GM12873 (cell line): Measurements from ENCODE around the gene AGO3.

ENCODE experiments used
- TF ChIP-seq, protein P1 (sequence below): IDR thresholded peaks from 2 replicates; pipeline ENCODE4 v1.5.1; 2012; ENCODE audit warnings: low read depth, mild to moderate bottlenecking, moderate library complexity, low read length, control low read depth; ENCODE audit not compliant: insufficient read depth; ENCODE audit errors: missing control alignments

AGO3 gene

DNA sequence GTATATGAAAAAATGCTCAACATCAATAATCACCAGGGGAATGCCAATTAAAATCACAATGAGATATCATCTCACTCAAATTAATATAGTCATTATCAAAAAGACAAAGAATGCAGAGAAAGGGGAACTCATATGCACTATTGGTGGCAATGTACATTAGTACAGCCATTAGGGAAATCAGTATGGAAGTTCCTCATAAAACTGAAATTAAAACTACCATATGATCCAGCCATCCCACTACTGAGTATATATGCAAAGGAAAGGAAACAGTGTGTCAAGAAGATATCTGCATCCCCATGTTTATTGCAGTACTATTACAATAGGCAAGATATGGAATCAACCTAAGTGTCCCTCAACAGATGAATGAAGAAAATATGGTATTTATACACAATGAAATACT, 120.9 kb downstream of the AGO3 start:
- TF ChIP-seq, protein P1, sequence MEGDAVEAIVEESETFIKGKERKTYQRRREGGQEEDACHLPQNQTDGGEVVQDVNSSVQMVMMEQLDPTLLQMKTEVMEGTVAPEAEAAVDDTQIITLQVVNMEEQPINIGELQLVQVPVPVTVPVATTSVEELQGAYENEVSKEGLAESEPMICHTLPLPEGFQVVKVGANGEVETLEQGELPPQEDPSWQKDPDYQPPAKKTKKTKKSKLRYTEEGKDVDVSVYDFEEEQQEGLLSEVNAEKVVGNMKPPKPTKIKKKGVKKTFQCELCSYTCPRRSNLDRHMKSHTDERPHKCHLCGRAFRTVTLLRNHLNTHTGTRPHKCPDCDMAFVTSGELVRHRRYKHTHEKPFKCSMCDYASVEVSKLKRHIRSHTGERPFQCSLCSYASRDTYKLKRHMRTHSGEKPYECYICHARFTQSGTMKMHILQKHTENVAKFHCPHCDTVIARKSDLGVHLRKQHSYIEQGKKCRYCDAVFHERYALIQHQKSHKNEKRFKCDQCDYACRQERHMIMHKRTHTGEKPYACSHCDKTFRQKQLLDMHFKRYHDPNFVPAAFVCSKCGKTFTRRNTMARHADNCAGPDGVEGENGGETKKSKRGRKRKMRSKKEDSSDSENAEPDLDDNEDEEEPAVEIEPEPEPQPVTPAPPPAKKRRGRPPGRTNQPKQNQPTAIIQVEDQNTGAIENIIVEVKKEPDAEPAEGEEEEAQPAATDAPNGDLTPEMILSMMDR, result no peak

GRCh38 chr1:36053978-36054377, 123.1 kb downstream of the AGO3 start:
- TF ChIP-seq, protein P1, result no peak

DNA sequence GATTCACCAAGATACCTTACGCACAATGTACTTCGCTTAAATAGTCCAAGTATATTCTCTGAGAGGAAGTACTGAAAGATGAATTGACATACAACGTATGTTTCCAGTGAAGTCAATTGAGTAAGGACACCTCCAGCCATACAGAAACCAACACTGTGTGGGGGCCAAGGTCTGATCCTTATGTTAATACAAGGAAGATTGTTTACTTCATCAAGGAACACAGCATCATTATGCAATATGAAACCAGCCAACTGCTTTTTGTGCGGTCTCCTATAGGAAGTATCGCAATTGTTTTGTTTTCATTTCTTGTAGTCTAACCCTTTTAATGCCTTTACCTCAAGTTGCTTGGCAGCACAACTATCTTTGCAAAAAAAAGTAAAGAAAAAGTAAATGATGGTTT, 124.8 kb downstream of the AGO3 start:
- TF ChIP-seq, protein P1, result no peak

DNA sequence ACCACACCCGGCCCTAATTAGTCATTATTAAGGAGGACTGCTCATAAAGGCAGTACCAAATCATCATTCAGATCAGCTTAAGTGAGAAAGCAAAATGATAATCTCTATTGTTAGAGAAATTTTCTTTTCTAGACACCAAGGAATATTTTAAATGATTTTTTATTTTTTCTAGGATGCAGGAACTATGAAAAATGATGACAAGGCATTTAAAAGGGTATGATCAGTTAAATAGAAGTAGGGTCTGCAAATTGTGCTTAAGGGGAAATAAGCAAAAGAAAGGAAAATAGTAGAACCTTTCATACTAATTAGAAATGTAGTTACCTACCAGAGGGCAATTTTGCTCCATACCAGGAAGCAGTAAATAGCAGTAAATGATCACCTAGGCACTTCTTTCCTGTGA, 131.4 kb downstream of the AGO3 start:
- TF ChIP-seq, protein P1, result no peak

DNA sequence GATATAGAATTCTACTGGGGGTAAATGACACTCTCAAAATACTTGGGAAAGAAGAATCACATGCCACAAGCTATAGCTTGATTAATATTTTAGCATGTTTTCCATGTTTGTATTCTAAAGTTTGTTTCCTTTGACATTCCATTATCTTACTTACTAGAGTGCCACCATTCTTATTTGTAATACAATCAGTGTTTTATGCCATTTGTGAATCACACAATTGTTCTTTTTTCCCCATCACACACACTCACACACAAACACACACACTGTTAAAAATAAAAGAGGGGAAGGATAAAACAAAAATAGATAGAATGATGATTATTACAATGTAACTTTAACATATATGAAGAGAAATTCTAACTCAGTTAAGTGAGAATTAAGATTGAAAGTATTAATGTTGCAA, 137.0 kb downstream of the AGO3 start:
- TF ChIP-seq, protein P1, result no peak

DNA sequence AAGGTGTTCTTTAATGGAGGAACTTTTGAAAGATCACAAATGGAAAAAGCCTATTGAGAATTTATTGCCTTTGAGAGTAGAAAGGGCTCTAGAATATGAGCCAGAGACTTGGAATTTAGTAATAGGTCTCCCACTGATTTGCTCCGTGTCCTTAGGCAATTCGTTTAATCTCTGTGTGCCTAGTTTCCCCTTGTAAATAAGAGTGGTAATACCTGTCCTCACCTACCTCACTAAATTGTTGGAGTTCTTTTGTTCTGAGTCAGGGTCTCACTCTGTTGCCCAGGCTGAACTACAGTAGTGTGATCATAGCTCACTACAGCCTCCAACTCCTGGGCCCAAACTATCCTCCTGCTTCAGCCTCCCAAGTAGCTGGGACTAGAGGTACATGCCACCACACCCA, 138.0 kb downstream of the AGO3 start:
- TF ChIP-seq, protein P1, result no peak

DNA sequence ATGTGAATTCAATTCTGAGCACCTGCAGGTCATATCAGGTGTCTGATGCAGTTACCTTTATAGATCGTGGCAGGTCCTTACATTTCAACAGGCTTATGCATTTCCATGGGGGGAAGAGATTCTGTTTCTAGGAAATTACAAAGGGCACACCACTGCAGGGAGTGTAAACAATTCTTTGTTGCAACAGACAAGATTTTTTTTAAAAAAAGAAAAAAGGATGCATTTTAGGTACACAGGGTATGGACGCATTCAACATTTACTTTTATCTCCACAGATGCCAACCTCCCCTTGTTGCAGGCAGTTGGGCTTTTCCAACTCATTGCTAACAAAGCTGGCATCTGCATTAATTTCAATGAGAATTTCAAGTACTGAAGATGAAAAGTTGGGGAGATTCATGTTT, 139.4 kb downstream of the AGO3 start:
- TF ChIP-seq, protein P1, result no peak
